Neuronal stem cell (in vitro differentiated cells): ENCODE results near the gene RHOG.

ENCODE experiments used
- DNase-seq: peaks from one replicate; pipeline ENCODE4 v3.0.0-alpha.2; 2013; ENCODE audit warnings: low spot score
- H2AFZ ChIP-seq: one replicate; pipeline ENCODE4 v1.6.1; 2013; ENCODE audit warnings: mild to moderate bottlenecking, low read length, inconsistent platforms
- H2AK5ac ChIP-seq: 2 replicates; pipeline ENCODE4 v1.6.1; 2013; ENCODE audit warnings: low read depth, mild to moderate bottlenecking, inconsistent platforms, low read length, moderate library complexity, mixed read lengths
- H2BK120ac ChIP-seq: 2 replicates; pipeline ENCODE4 v1.6.1; 2013; ENCODE audit warnings: low read depth, mild to moderate bottlenecking, inconsistent platforms, low read length, moderate library complexity, mixed read lengths
- H2BK12ac ChIP-seq: one replicate; pipeline ENCODE4 v1.6.1; 2013; ENCODE audit warnings: low read length, inconsistent platforms
- H2BK15ac ChIP-seq: 2 replicates; pipeline ENCODE4 v1.6.1; 2013; ENCODE audit warnings: mild to moderate bottlenecking, low read length, inconsistent platforms, mixed read lengths
- H2BK5ac ChIP-seq: one replicate; pipeline ENCODE4 v1.6.1; 2013; ENCODE audit warnings: inconsistent platforms, mild to moderate bottlenecking, low read length, moderate library complexity
- H3K14ac ChIP-seq: one replicate; pipeline ENCODE4 v1.6.1; 2013; ENCODE audit warnings: low read length, inconsistent platforms
- H3K18ac ChIP-seq: 2 replicates; pipeline ENCODE4 v1.6.1; 2013; ENCODE audit warnings: low read length, inconsistent platforms
- H3K23ac ChIP-seq: 2 replicates; pipeline ENCODE4 v1.6.1; 2013; ENCODE audit warnings: low read depth, mild to moderate bottlenecking, mixed read lengths, low read length, inconsistent platforms; ENCODE audit not compliant: poor library complexity
- H3K27ac ChIP-seq: replicated peaks from 3 replicates; pipeline ENCODE4 v1.5.1; 2013; ENCODE audit warnings: low read length, inconsistent platforms
- H3K27me3 ChIP-seq, 3 experiments: 2 replicates each; pipeline ENCODE4 v1.6.1; 2013; ENCODE audit warnings: low read length in 3 of 3, mild to moderate bottlenecking in 2 of 3, inconsistent platforms in 1 of 3, low read depth in 1 of 3, mixed read lengths in 1 of 3, moderate library complexity in 1 of 3; ENCODE audit not compliant: control insufficient read depth in 3 of 3, insufficient read depth in 3 of 3
- H3K36me3 ChIP-seq, 2 donors: replicated peaks in 1 of 2; 2 replicates each; pipeline ENCODE4 v1.6.1; 2013; ENCODE audit warnings: low read length in 2 of 2; ENCODE audit not compliant: control insufficient read depth in 2 of 2, insufficient read depth in 2 of 2
- H3K4ac ChIP-seq: 2 replicates; pipeline ENCODE4 v1.6.1; 2013; ENCODE audit warnings: inconsistent platforms, mild to moderate bottlenecking, low read length, moderate library complexity
- H3K4me1 ChIP-seq, 2 donors: 1 replicate in 1 of 2; 2 replicates in 1 of 2; pipeline ENCODE4 v1.6.1; 2013; ENCODE audit warnings: low read length in 2 of 2, low read depth in 1 of 2; ENCODE audit not compliant: control insufficient read depth in 2 of 2, insufficient read depth in 1 of 2
- H3K4me2 ChIP-seq: one replicate; pipeline ENCODE4 v1.6.1; 2013; ENCODE audit warnings: mild to moderate bottlenecking, low read length, inconsistent platforms; ENCODE audit not compliant: insufficient read depth, poor library complexity, severe bottlenecking
- H3K4me3 ChIP-seq, 2 donors: 2 replicates each; pipeline ENCODE4 v1.5.1; 2013; ENCODE audit warnings: low read length in 2 of 2, mild to moderate bottlenecking in 2 of 2, inconsistent platforms in 1 of 2, moderate library complexity in 1 of 2
- H3K79me1 ChIP-seq: one replicate; pipeline ENCODE4 v1.6.1; 2013; ENCODE audit warnings: low read depth, mild to moderate bottlenecking, inconsistent platforms, low read length, moderate library complexity
- H3K9ac ChIP-seq: one replicate; pipeline ENCODE4 v1.6.1; 2013; ENCODE audit warnings: mild to moderate bottlenecking, low read depth, low read length, inconsistent platforms; ENCODE audit not compliant: poor library complexity
- H3K9me3 ChIP-seq, 2 donors: replicated peaks in 1 of 2; 2 replicates each; pipeline versions ENCODE3 to v1.6.1; 2013; ENCODE audit warnings: low read length in 2 of 2, mild to moderate bottlenecking in 2 of 2, inconsistent platforms in 1 of 2, low read depth in 1 of 2, mixed read lengths in 1 of 2, moderate library complexity in 1 of 2; ENCODE audit not compliant: control insufficient read depth in 2 of 2, insufficient read depth in 1 of 2
- H4K8ac ChIP-seq: one replicate; pipeline ENCODE4 v1.6.1; 2013; ENCODE audit warnings: low read depth, mild to moderate bottlenecking, inconsistent platforms, low read length, moderate library complexity
- H4K91ac ChIP-seq: one replicate; pipeline ENCODE4 v1.6.1; 2013; ENCODE audit warnings: low read length, low read depth, mild to moderate bottlenecking, inconsistent platforms; ENCODE audit not compliant: poor library complexity
- WGBS, 2 donors: extraction: QIAGEN DNeasy Blood & Tissue Kit; methylation state at CpG; one replicate each; pipeline ENCODE4 v1.1.7; 2013; ENCODE audit warnings: missing lambda C conversion rate in 2 of 2, mixed read lengths in 1 of 2; ENCODE audit not compliant: insufficient read length in 2 of 2, insufficient replicate concordance in 1 of 2; ENCODE audit errors: extremely low coverage in 2 of 2; 5-methylcytosine and 5-hydroxymethylcytosine counted together

RHOG gene

GRCh38 chr11:3803726-3804495 is 36.8 kb downstream of the RHOG start:
- Histone ChIP-seq H4K91ac (no peak overlapping the region), H2BK120ac (no peak overlapping the region), H3K9ac (no peak overlapping the region), H3K36me3 (no peaks in the 10 kb centered on the region), H3K14ac (no peak overlapping the region), H3K9me3 (no peaks in the 10 kb centered on the region), H3K27ac (no peak overlapping the region), H2BK15ac (no peak overlapping the region), H2AFZ (no peak overlapping the region), H4K8ac (no peak overlapping the region), H3K4ac (no peak overlapping the region), H2AK5ac (no peak overlapping the region), H3K79me1 (peaks cover 4% of the 10 kb centered on the region), H3K27me3 (no peaks in the 10 kb centered on the region), H2BK12ac (no peak overlapping the region), H3K4me2 (no peak overlapping the region), H3K18ac (no peak overlapping the region), H2BK5ac (no peak overlapping the region), H3K23ac (no peak overlapping the region), H3K4me3 (no peak overlapping the region), H3K4me1 (peaks cover 0 to 7% of the 10 kb centered on the region in 2 donors)
- DNase-seq: no peak
- WGBS, 2 donors: no CpG with 5 or more reads among the region's 11 CpGs

GRCh38 chr11:3802011-3802790 is 38.6 kb downstream of the RHOG start:
- DNase-seq: no peak
- H3K14ac ChIP-seq: no peak overlapping the region
- H3K18ac ChIP-seq: no peak overlapping the region
- H3K4me1 ChIP-seq: peaks cover 0 to 3% of the 10 kb centered on the region in 2 donors
- no peaks in the 10 kb centered on the region for H3K9me3 ChIP-seq
- no peak overlapping the region for H2BK5ac ChIP-seq
- no peak overlapping the region for H2BK12ac ChIP-seq
- no peak overlapping the region for H3K4ac ChIP-seq
- peaks cover 1% of the 10 kb centered on the region for H3K79me1 ChIP-seq
- no peak overlapping the region for H2AK5ac ChIP-seq
- H2BK15ac ChIP-seq: no peak overlapping the region
- H3K27me3 ChIP-seq: no peaks in the 10 kb centered on the region
- no peak overlapping the region for H3K27ac ChIP-seq
- no peak overlapping the region for H2AFZ ChIP-seq
- H4K91ac ChIP-seq: no peak overlapping the region
- WGBS, 2 donors: no CpG with 5 or more reads among the region's 4 CpGs
- H4K8ac ChIP-seq: no peak overlapping the region
- H3K36me3 ChIP-seq: no peaks in the 10 kb centered on the region
- H2BK120ac ChIP-seq: no peak overlapping the region
- H3K4me3 ChIP-seq: no peak overlapping the region
- no peak overlapping the region for H3K23ac ChIP-seq
- H3K4me2 ChIP-seq: no peak overlapping the region
- H3K9ac ChIP-seq: no peak overlapping the region

- peaks cover 6 to 10% of the 10 kb centered on the region in 2 donors for H3K4me1 ChIP-seq
- H2AFZ ChIP-seq: no peak overlapping the region
- no peak overlapping the region for H3K14ac ChIP-seq
- no peak overlapping the region for H4K91ac ChIP-seq
- H2AK5ac ChIP-seq: no peak overlapping the region
- H3K4me2 ChIP-seq: no peak overlapping the region
- H3K23ac ChIP-seq: no peak overlapping the region
- no peak overlapping the region for H3K4ac ChIP-seq
- no peaks in the 10 kb centered on the region for H3K27me3 ChIP-seq
- H3K18ac ChIP-seq: no peak overlapping the region
- peaks cover 0 to 10% of the 10 kb centered on the region in 2 donors for H3K36me3 ChIP-seq
- no peak overlapping the region for H3K27ac ChIP-seq
- H2BK15ac ChIP-seq: no peak overlapping the region
- no peak overlapping the region for H3K9ac ChIP-seq
- no peak for DNase-seq
- H4K8ac ChIP-seq: no peak overlapping the region
- H3K4me3 ChIP-seq: no peak overlapping the region
- H2BK120ac ChIP-seq: no peak overlapping the region
- no peaks in the 10 kb centered on the region for H3K9me3 ChIP-seq
- H3K79me1 ChIP-seq: peaks cover 6% of the 10 kb centered on the region
- H2BK5ac ChIP-seq: no peak overlapping the region
- H2BK12ac ChIP-seq: no peak overlapping the region
- WGBS, 2 donors: no CpG with 5 or more reads among the region's 5 CpGs
Observed at GRCh38 chr11:3799873-3800272, 40.9 kb downstream of the RHOG start.

- DNase-seq: no peak
- no CpG with 5 or more reads among the region's 9 CpGs for WGBS, 2 donors
- no peak overlapping the region for H4K8ac ChIP-seq
- H3K4ac ChIP-seq: no peak overlapping the region
- H2BK120ac ChIP-seq: no peak overlapping the region
- peaks cover 3 to 18% of the 10 kb centered on the region in 2 donors for H3K36me3 ChIP-seq
- H2BK15ac ChIP-seq: no peak overlapping the region
- no peak overlapping the region for H4K91ac ChIP-seq
- no peak overlapping the region for H2BK5ac ChIP-seq
- peaks cover 6% of the 10 kb centered on the region for H3K79me1 ChIP-seq
- no peaks in the 10 kb centered on the region for H3K9me3 ChIP-seq
- H3K18ac ChIP-seq: no peak overlapping the region
- no peak overlapping the region for H2BK12ac ChIP-seq
- H3K9ac ChIP-seq: no peak overlapping the region
- no peak overlapping the region for H3K14ac ChIP-seq
- H3K23ac ChIP-seq: no peak overlapping the region
- no peak overlapping the region for H3K4me3 ChIP-seq
- H2AFZ ChIP-seq: no peak overlapping the region
- H3K4me1 ChIP-seq: peaks cover 6 to 10% of the 10 kb centered on the region in 2 donors
- no peaks in the 10 kb centered on the region for H3K27me3 ChIP-seq
- H3K4me2 ChIP-seq: no peak overlapping the region
- H2AK5ac ChIP-seq: no peak overlapping the region
- H3K27ac ChIP-seq: no peak overlapping the region
Observed at GRCh38 chr11:3799143-3799542, 41.6 kb downstream of the RHOG start.
